OCI-LY7 (cell line): ENCODE data around the gene FAM3D. TPM values are rescaled to one million over a fixed set of nuclear protein-coding genes. Genes with fewer than 3 reads are reported as not detected.

ENCODE experiments used
- BruUV-seq: library from RNA; stranded (reverse); fragments of 400-500 nt; replicated peaks from 2 replicates; lab custom pipeline; 2021; lab: Mats Ljungman, UMichigan
- CTCF ChIA-PET: fragments of 300-600 bp; sonication (Branson Sonifier 250); formaldehyde crosslinking; loops from one replicate; lab custom pipeline; 2022; ENCODE audit warnings: antibody characterized with exemption; ENCODE audit not compliant: unreplicated experiment; lab: Charles Lee
- POLR2A ChIA-PET: fragments of 300-600 bp; sonication (Branson Sonifier 250); formaldehyde crosslinking; loops from one replicate; lab custom pipeline; 2022; ENCODE audit warnings: antibody characterized with exemption; lab: Charles Lee
- DNase-seq: peaks from one replicate; pipeline ENCODE4 v3.0.0-alpha.2; 2015; ENCODE audit warnings: low spot score
- H2AFZ ChIP-seq: fragments of 200-600 bp; sonication (generic), shearing (Covaris generic); 2 replicates; pipeline ENCODE4 v1.6.1; 2014; ENCODE audit warnings: mild to moderate bottlenecking, antibody characterized with exemption, low read length, moderate library complexity
- H3K27ac ChIP-seq: fragments of 200-600 bp; sonication (generic); 2 replicates; pipeline ENCODE4 v1.5.1; 2014; ENCODE audit warnings: mixed run types, low read depth, mild to moderate bottlenecking, moderate library complexity, low read length, inconsistent platforms; ENCODE audit not compliant: poor library complexity, severe bottlenecking
- H3K36me3 ChIP-seq: fragments of 200-600 bp; sonication (generic); 2 replicates; pipeline ENCODE4 v1.6.1; 2014; ENCODE audit warnings: mild to moderate bottlenecking, antibody characterized with exemption, low read length, moderate library complexity, mixed read lengths; ENCODE audit not compliant: insufficient read depth
- H3K4me1 ChIP-seq: fragments of 200-600 bp; sonication (generic); 2 replicates; pipeline ENCODE4 v1.5.1; 2014; ENCODE audit warnings: mild to moderate bottlenecking, low read length; ENCODE audit not compliant: insufficient read depth, poor library complexity, severe bottlenecking
- H3K4me2 ChIP-seq: fragments of 200-600 bp; sonication (generic); 2 replicates; pipeline ENCODE4 v1.6.1; 2014; ENCODE audit warnings: mild to moderate bottlenecking, low read length
- H3K4me3 ChIP-seq: fragments of 200-600 bp; sonication (generic); 2 replicates; pipeline ENCODE4 v1.5.1; 2014; ENCODE audit warnings: mild to moderate bottlenecking, low read depth, low read length; ENCODE audit not compliant: poor library complexity, severe bottlenecking
- H3K79me2 ChIP-seq: fragments of 200-600 bp; sonication (generic); 2 replicates; pipeline ENCODE4 v1.6.1; 2016; ENCODE audit warnings: low read depth, mild to moderate bottlenecking, low read length, moderate library complexity, mixed read lengths; ENCODE audit not compliant: insufficient read depth
- H3K9me2 ChIP-seq: fragments of 200-600 bp; sonication (generic); 2 replicates; pipeline ENCODE4 v1.6.1; 2016; ENCODE audit warnings: mild to moderate bottlenecking, low read length, mixed read lengths; ENCODE audit not compliant: insufficient read depth
- H3K9me3 ChIP-seq: fragments of 200-600 bp; sonication (generic); 2 replicates; pipeline ENCODE4 v1.6.1; 2014; ENCODE audit warnings: mild to moderate bottlenecking, mixed run types, low read length, mixed read lengths
- H4K20me1 ChIP-seq: fragments of 200-600 bp; sonication (generic); 2 replicates; pipeline ENCODE4 v1.6.1; 2014; ENCODE audit warnings: mild to moderate bottlenecking, antibody characterized with exemption, low read length, moderate library complexity, mixed read lengths; ENCODE audit not compliant: insufficient read depth
- EZH2phosphoT487 ChIP-seq: fragments of 200-600 bp; sonication (generic); IDR thresholded peaks from 2 replicates; pipeline ENCODE4 v1.6.1; 2018; ENCODE audit warnings: low read depth, borderline replicate concordance, mild to moderate bottlenecking, mixed run types, antibody characterized with exemption, low read length, moderate library complexity, mixed read lengths
- intact Hi-C: fragments of 100-400 bp; cut with micrococcal nuclease; formaldehyde crosslinking; loops from one replicate; pipeline ENCODE4 v1.10.0; 2022; ENCODE audit not compliant: unreplicated experiment
- total RNA-seq, 2 experiments: library from RNA; depleted of rRNA in 1 of 2; stranded (reverse); fragments of >200 nt in 1 of 2; shearing (Covaris generic) in 1 of 2; gene quantifications; 2 replicates each; pipeline ENCODE4 v1.2.3, GENCODE V29; 2014 to 2022
- TF ChIP-seq, protein P1 (sequence below): fragments of 200-600 bp; sonication (generic); conservative IDR thresholded peaks from 2 replicates; pipeline ENCODE4 v1.5.1; 2014; ENCODE audit warnings: mild to moderate bottlenecking, antibody characterized with exemption, low read length, moderate library complexity, mixed read lengths

Gene FAM3D
- total RNA-seq, 2 experiments from 2014 or later: not detected

DNA sequence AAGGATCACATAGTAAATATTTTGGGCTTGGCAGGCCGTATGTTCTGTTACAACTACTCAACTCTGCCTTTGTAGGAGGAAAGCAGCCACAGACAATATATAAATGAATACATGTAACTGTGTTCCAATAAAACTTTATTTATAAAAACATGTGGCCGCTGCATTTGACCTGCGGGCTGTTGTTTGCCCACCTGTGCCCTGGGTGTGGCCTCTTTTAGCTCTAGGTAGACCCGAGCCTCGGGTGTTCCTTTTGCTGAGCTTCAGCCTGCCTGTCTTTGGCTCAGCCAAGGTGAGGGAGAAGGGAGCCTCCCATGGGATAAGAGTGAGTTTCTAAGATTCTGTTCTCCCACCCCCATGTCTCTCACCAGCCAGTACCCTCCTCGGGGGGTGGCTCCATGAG, 5.6 kb downstream of the FAM3D start:
- no peak overlapping the region for H2AFZ ChIP-seq
- no peaks in the 10 kb centered on the region for H3K9me2 ChIP-seq
- TF ChIP-seq, protein P1, sequence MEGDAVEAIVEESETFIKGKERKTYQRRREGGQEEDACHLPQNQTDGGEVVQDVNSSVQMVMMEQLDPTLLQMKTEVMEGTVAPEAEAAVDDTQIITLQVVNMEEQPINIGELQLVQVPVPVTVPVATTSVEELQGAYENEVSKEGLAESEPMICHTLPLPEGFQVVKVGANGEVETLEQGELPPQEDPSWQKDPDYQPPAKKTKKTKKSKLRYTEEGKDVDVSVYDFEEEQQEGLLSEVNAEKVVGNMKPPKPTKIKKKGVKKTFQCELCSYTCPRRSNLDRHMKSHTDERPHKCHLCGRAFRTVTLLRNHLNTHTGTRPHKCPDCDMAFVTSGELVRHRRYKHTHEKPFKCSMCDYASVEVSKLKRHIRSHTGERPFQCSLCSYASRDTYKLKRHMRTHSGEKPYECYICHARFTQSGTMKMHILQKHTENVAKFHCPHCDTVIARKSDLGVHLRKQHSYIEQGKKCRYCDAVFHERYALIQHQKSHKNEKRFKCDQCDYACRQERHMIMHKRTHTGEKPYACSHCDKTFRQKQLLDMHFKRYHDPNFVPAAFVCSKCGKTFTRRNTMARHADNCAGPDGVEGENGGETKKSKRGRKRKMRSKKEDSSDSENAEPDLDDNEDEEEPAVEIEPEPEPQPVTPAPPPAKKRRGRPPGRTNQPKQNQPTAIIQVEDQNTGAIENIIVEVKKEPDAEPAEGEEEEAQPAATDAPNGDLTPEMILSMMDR: no peak
- TF ChIP-seq EZH2phosphoT487: no peak
- no peaks in the 10 kb centered on the region for H4K20me1 ChIP-seq
- no peaks in the 10 kb centered on the region for H3K4me1 ChIP-seq
- ChIA-PET POLR2A (no interaction called here), CTCF (interaction anchor here (0.6 kb wide), 1 partner anchor 58 kb away, joined by 3 read pairs; no protein-coding TSS in a partner anchor)
- no peaks in the 10 kb centered on the region for H3K79me2 ChIP-seq
- no TSS peak for BruUV-seq
- no peak overlapping the region for H3K4me3 ChIP-seq
- H3K27ac ChIP-seq: no peak overlapping the region
- H3K9me3 ChIP-seq: no peaks in the 10 kb centered on the region
- H3K4me2 ChIP-seq: no peak overlapping the region
- no peaks in the 10 kb centered on the region for H3K36me3 ChIP-seq
- DNase-seq: no peak
- intact Hi-C loops: no loop called here

DNA sequence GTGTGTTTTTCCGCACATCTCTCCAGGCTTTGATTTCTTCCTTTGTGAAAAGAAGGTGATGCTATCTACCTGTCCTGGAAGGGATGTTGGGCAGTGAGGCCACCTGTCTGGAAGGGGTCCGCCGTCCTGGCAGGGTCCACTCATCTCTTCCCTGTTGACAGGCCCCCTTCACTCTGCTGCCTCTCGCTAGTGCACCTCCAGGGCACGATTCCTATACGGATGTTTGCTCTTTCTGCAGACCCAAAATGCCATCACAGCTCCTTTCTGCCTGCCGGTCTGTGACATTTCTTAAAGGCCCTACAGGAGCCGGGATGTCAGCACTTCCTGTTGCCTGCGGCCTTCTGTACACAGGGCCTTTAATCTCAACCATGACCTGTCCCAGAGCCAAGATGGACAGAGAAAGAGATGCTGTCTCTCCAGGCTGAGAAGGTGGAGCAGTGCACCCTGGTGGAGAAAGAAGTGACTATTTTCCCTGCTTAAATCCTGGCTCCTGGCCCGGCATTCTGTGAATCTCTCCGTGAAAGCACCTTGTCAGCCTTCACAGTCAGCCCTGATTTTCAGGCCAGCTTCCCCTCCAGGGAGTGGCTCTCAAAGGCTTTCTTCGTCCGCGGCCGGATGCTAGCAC, 7.4 kb downstream of the FAM3D start:
- H3K4me1 ChIP-seq: no peaks in the 10 kb centered on the region
- DNase-seq: no peak
- no TSS peak for BruUV-seq
- no peak overlapping the region for H3K4me3 ChIP-seq
- no peaks in the 10 kb centered on the region for H4K20me1 ChIP-seq
- ChIA-PET POLR2A (no interaction called here), CTCF (no interaction called here)
- H3K9me2 ChIP-seq: no peaks in the 10 kb centered on the region
- TF ChIP-seq, protein P1: no peak
- no peak for TF ChIP-seq EZH2phosphoT487
- H3K79me2 ChIP-seq: no peaks in the 10 kb centered on the region
- no peak overlapping the region for H3K4me2 ChIP-seq
- intact Hi-C loops: no loop called here
- no peak overlapping the region for H3K27ac ChIP-seq
- no peaks in the 10 kb centered on the region for H3K36me3 ChIP-seq
- H3K9me3 ChIP-seq: no peaks in the 10 kb centered on the region
- H2AFZ ChIP-seq: no peak overlapping the region

DNA sequence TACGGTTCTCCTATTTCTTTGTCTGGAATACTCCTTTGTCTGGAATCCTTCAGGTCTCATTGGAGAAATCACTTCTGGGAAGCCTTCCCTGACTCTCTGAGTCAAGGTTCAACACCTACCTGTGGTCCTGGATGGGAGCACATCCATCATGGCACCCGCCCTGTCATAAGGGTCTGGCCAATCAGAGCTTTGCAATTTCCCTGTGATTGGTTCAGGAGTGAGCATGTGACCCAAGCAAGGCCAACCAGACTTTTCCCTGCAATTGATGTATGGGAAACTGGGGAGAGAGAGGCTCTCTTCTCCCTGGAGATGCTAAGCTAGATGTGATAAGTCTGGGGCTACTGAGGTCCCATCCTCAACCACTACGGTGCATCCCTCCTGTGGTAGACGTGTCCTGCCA, 8.1 kb downstream of the FAM3D start:
- H3K4me2 ChIP-seq: no peak overlapping the region
- no peaks in the 10 kb centered on the region for H3K36me3 ChIP-seq
- H3K79me2 ChIP-seq: no peaks in the 10 kb centered on the region
- no peak overlapping the region for H3K4me3 ChIP-seq
- no peaks in the 10 kb centered on the region for H3K9me2 ChIP-seq
- no peaks in the 10 kb centered on the region for H3K9me3 ChIP-seq
- no peaks in the 10 kb centered on the region for H4K20me1 ChIP-seq
- no TSS peak for BruUV-seq
- H3K27ac ChIP-seq: no peak overlapping the region
- POLR2A ChIA-PET: no interaction called here
- H3K4me1 ChIP-seq: no peaks in the 10 kb centered on the region
- no peak overlapping the region for H2AFZ ChIP-seq
- CTCF ChIA-PET: no interaction called here
- TF ChIP-seq EZH2phosphoT487: no peak
- TF ChIP-seq, protein P1: no peak
- intact Hi-C loops: no loop called here
- DNase-seq: no peak
